HG02588 (cell line): ENCODE results near the gene EPO.
"Not testable (repeated sequence)": the region's sequence is repeated elsewhere in the genome, so short reads cannot be mapped to it uniquely, and the experiment has no call there.

Experiments
- ATAC-seq: cut with Tn5 transposase; IDR thresholded peaks from one replicate; pipeline ENCODE4 v1.9.1; 2021; ENCODE audit warnings: mild to moderate bottlenecking, moderate library complexity; ENCODE audit not compliant: unreplicated experiment

The EPO gene

DNA sequence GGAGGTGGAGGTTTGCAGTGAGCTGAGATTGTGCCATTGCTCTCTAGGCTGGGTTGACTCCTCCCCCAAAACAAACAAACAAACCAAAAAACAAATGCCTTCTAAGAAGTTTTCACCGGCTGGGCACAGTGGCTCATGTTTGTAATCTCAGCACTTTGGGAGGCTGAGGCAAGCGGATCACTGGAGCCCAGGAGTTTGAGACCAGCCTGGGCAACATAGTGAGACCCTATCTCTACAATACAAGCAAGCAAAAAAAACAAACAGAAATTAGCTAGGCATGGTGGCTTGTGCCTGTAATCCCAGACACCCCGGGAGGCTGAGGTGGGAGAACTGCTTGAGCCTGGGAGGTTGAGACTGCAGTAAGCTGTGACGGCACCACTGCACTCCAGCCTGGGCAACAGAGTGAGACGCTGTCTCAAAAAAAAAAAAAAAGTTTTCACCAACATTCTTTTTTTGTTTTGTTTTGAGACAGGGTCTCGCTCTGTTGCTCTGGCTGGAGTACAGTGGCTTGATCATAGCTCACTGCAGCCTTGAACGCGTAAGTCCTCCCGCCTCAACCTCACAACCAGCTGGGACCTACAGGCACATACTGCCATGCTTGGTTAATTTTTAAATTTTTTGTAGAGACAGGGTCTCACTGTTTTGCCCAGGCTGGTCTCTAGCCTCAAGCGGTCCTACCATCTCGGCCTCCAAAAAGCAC, 11.8 kb downstream of the EPO start:
- ATAC-seq: no peak

- ATAC-seq: no peak
These were observed 15.5 kb downstream of the EPO start for GRCh38 chr7:100735730-100736129.

DNA sequence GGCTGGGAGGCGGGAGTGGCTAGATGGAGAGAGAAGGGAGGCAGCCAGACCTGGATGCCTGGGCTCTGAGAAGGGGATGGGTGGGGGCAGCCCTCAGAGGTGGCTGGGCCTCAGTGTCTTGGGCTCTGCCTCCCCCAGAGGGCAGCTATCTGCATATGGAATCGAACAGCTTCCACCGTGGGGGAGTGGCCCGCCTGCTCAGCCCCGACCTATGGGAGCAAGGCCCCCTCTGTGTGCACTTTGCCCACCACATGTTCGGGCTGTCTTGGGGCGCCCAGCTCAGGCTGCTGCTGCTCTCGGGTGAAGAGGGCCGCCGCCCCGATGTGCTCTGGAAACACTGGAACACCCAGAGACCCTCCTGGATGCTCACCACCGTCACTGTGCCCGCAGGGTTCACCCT, 16.4 kb downstream of the EPO start:
- ATAC-seq: no peak

DNA sequence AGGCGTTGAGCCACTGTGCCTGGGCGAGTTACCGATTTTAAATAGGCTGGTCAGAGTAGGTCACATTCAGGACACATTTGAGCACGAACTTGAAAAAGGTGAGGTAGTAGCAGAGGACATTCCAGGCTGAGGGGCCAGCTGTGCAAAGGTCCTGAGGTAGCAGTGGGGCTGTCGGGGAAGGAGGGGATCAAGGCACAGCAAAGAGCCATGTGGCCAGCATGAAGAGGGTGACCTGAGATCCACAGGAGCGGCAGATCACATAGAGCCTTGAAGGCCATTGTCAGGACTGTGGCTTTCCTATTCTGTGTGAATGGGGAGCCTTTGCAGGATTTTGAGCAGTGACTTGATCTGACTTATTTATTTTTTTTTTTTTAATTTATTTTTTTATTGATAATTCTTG, 19.7 kb downstream of the EPO start:
- ATAC-seq: no peak

DNA sequence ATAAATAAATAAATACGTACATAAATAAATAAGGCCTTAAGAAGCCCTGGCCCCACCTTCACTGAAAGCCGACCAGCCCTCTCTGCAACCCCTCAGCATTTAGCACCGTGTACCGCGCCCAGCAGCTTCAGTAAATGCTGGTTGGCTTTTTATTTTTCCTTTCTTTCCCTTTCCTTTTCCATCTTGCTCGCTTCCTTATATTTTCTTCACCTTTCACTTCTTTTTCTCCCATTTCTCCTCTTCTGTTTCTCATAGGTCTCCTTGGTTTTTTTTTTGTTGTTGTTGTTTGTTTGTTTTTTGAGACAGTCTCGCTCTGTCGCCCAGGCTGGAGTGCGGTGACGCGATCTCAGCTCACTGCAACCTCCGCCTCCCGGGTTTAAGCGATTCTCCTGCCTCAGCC, 24.3 kb downstream of the EPO start:
- ATAC-seq: no peak

- ATAC-seq: peak; percentile 55
These were observed 24.9 kb downstream of the EPO start for GRCh38 chr7:100745184-100745583.

- no peak for ATAC-seq
These were observed 32.7 kb downstream of the EPO start for GRCh38 chr7:100752994-100753393.

DNA sequence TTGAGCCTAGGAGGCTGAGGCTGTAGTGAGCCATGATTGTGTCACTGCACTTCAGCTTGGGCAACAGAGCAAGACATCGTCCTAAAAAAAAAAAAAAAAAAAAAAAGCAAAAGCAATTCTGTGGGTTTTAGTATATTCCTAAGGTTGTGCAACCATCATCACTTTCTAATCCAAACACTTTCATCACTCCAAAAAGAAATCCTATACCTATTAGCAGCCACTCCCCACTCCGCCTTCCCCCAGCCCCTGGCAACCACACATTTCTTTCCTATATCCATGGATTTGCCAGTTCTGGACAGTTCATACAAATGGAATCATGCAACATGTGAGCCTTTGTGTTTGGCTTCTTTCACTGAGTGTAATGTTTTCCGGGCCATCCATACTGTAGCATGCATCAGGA, 33.5 kb downstream of the EPO start:
- no peak for ATAC-seq

GRCh38 chr7:100759357-100760171, 39.3 kb downstream of the EPO start:
- ATAC-seq: no peak

DNA sequence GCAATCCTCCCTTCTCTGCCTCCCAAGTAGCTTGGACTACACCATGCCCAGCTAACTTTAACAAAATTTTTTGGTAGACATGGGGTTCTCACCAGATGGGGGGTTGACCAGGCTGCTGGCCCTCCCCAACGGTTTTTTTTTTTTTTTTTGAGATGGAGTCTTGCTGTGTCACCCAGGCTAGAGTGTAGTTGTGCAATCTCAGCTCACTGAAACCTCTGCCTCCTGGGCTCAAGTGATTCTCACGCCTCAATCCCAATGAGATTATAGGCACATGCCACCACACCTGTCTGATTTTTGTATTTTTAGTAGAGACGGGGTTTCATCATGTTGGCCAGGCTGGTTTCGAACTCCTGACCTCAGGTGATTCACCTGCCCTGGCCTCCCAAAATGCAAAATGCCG, 42.6 kb downstream of the EPO start:
- not testable (repeated sequence) for ATAC-seq

DNA sequence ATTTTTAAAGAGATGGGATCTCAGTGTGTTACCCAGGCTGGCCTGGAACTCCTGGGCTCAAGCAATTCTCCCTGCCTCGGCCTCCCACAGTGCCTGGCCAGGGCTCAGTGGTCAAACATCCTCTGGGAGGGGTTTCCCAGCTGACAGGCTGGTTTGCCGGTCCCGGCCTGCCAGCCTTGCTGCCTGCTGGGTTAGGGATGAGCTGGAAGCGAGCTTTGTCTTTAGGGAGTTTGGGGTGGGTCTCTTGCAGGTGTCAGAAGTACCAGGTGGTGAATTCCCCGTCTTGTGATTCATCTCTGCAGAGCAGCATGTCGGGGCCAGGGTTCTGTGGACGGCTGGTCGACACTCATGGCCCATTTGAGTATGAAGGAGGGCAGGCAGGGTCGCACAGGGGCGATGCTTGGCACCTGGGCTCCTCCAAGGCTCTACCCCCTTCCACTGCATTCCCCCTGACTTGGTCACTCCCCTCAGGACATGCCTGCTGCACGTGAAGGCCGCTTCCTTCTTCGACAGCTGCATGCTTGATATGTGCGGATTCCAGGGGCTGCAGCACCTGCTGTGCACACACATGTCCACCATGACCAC, 43.4 kb downstream of the EPO start:
- ATAC-seq: no peak

DNA sequence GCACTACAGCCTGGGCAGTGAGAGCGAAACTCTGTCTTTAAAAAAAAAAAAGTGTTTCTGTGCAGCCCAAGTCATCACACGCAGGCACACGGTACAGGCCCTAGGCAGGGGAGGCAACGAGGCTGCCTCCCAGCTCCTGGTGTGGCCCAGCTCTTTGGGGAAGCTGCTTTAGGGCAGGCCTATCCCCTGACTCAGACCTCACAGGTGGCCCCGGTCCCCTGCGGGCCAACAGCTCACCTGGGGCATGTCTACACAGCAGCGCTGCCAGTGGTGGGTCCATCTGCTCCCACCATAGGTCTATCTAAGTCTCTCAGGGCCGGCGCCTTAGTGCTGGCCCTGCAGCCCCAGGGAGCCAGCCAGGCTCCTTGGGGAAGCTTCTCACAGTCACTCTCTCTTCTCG, 44.6 kb downstream of the EPO start:
- no peak for ATAC-seq

DNA sequence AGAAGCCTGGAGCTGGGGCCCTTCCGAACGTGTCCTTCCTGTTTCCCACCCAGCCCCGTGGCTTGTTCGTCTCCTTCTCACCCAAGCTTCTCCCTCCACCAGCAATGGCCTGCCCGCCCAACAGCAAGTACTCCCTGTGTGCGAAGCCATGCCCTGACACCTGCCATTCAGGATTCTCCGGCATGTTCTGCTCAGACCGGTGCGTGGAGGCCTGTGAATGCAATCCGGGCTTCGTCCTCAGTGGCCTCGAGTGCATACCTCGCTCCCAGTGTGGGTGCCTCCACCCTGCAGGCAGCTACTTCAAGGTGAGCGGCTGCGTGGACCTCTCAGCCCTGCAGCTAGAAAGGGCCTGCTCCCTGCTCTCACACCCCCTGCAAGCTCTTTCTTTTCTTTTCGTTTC, 45.0 kb downstream of the EPO start:
- no peak for ATAC-seq

DNA sequence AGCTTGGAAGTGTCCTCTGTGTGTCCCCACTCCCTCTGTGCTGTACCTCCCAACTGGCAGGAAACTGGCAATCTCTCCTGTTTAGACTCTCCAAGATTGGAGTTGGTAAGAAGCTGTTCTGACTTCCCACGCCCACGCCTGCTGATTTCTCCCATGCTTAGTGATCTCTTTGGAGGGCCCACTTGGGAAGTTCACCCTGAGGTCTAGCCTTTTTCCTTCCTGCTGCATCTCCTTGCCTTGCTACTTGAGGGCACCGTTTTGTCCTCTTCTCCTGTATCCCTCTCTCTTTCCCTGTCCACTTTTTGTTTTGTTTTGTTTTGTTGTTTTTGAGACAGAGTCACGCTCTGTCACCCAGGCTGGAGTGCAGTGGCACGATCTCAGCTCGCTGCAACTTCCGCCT, 48.5 kb downstream of the EPO start:
- no peak for ATAC-seq
